ENCODE data around the gene CCDC77.
"Not testable (repeated sequence)": the region's sequence is repeated elsewhere in the genome, so short reads cannot be mapped to it uniquely, and the experiment has no call there.

Gene CCDC77

GRCh38 chr12:401235-402028, at the start of gene CCDC77:
CCDC77 (plus strand) TSS chr12:401644; CDS start chr12:409384, 7,740 bp downstream.
- peak; percentile 84 for DNase-seq (ENCODE audit: low read depth)

GRCh38 chr12:356276-356988, 45.0 kb upstream of the CCDC77 start:
- no peak for DNase-seq (ENCODE audit: low read depth)

GRCh38 chr12:359091-359490, 42.4 kb upstream of the CCDC77 start:
- no peak for DNase-seq (ENCODE audit: low read depth)

GRCh38 chr12:366820-367219, 34.6 kb upstream of the CCDC77 start:
- DNase-seq (ENCODE audit: low read depth), result no peak

- DNase-seq (ENCODE audit: low read depth), result no peak
These were observed 33.5 kb upstream of the CCDC77 start for GRCh38 chr12:367972-368371.

GRCh38 chr12:370739-371485, 30.5 kb upstream of the CCDC77 start:
- DNase-seq (ENCODE audit: low read depth), result not testable (repeated sequence)

GRCh38 chr12:386651-387050, 14.8 kb upstream of the CCDC77 start:
- no peak for DNase-seq (ENCODE audit: low read depth)

GRCh38 chr12:388012-388411, 13.4 kb upstream of the CCDC77 start:
- no peak for DNase-seq (ENCODE audit: low read depth)

GRCh38 chr12:388541-389141, 12.8 kb upstream of the CCDC77 start:
- DNase-seq (ENCODE audit: low read depth), result peak; percentile 15

GRCh38 chr12:389142-390096, 12.0 kb upstream of the CCDC77 start, which contains the start of gene KDM5A:
KDM5A (minus strand) TSS chr12:389320; CDS start chr12:389091, 229 bp downstream.
- peak; percentile 81 for DNase-seq (ENCODE audit: low read depth)

GRCh38 chr12:400828-401227, 616 bp upstream of the CCDC77 start:
- DNase-seq (ENCODE audit: low read depth), result no peak

- DNase-seq (ENCODE audit: low read depth), result no peak
These were observed 565 bp downstream of the CCDC77 start for GRCh38 chr12:402029-402389.

GRCh38 chr12:414859-415258, 13.4 kb downstream of the CCDC77 start:
- DNase-seq (ENCODE audit: low read depth), result no peak

GRCh38 chr12:418432-418831, 17.0 kb downstream of the CCDC77 start:
- no peak for DNase-seq (ENCODE audit: low read depth)

- no peak for DNase-seq (ENCODE audit: low read depth)
These were observed 21.1 kb downstream of the CCDC77 start for GRCh38 chr12:422526-422925.

- DNase-seq (ENCODE audit: low read depth), result not testable (repeated sequence)
These were observed 34.3 kb downstream of the CCDC77 start for GRCh38 chr12:435737-436136.

GRCh38 chr12:442235-442884, 40.9 kb downstream of the CCDC77 start:
- DNase-seq (ENCODE audit: low read depth), result no peak

- no peak for DNase-seq (ENCODE audit: low read depth)
These were observed 45.7 kb downstream of the CCDC77 start for GRCh38 chr12:447141-447540.

- DNase-seq (ENCODE audit: low read depth), result no peak
These were observed 47.8 kb downstream of the CCDC77 start for GRCh38 chr12:449203-449602.

GRCh38 chr12:450438-450837, 49.0 kb downstream of the CCDC77 start:
- no peak for DNase-seq (ENCODE audit: low read depth)

All from stimulated activated CD8-positive, alpha-beta memory T cell treated with anti-CD3 and anti-CD28 coated beads, Interleukin-15, amount 100 ng/mL, for 24 hours (primary cell).